K562 (cell line): ENCODE measurements around the gene FAM83D. TPM values are rescaled to one million over a fixed set of nuclear protein-coding genes. Genes with fewer than 3 reads are reported as not detected.

ENCODE experiments used
- ERF ChIP-seq: fragments of 450-650 bp; formaldehyde crosslinking; IDR thresholded peaks from 2 replicates; pipeline ENCODE4 v1.4.0; 2020; ENCODE audit warnings: mild to moderate bottlenecking, mixed read lengths
- PRMT5 ChIP-seq: sonication (generic); formaldehyde crosslinking; IDR thresholded peaks from 2 replicates; pipeline ENCODE4 v1.5.0; 2020; ENCODE audit warnings: missing genetic modification reagents
- polyA plus RNA-seq, 8 experiments: library from polyadenylated mRNA; depleted of rRNA in 4 of 8; stranded (reverse) in 5 of 8; unstranded in 3 of 8; fragments of >200 nt; fragmentation: Nextera tagmentation in 2 of 8; fragmentation: Illumina TruSeq in 1 of 8; extraction: Ambion mirVana in 2 of 8; extraction: Trizol in 1 of 8; gene quantifications; 2 replicates each; pipeline versions ENCODE4 v1.2.1 to v1.2.3, GENCODE V29; 2011 to 2014; ENCODE audit warnings: inconsistent platforms in 1 of 8, missing spikeins in 1 of 8
- total RNA-seq, 7 experiments: library from RNA; depleted of rRNA in 6 of 7; stranded (reverse); fragments of >200 nt in 6 of 7; fragmentation: Illumina TruSeq in 2 of 7; extraction: Trizol in 2 of 7; gene quantifications; 2 replicates each; pipeline versions ENCODE4 v1.2.1 to v1.2.3, GENCODE V29; 2011 to 2021; ENCODE audit warnings: low replicate concordance in 1 of 7
- TF ChIP-seq, protein P1 (sequence below): fragments of 450-650 bp; IDR thresholded peaks from 2 replicates; pipeline ENCODE4 v1.6.1; 2016; ENCODE audit warnings: mild to moderate bottlenecking, moderate library complexity
- TF ChIP-seq, protein P2 (sequence below), 2 experiments: fragments of 450-650 bp in 1 of 2; IDR thresholded peaks; 2 replicates each; pipeline ENCODE4 v1.6.1; 2011 to 2017; ENCODE audit warnings: low read depth in 2 of 2, antibody characterized with exemption in 1 of 2, borderline replicate concordance in 1 of 2, low read length in 1 of 2, mild to moderate bottlenecking in 1 of 2, mixed read lengths in 1 of 2; ENCODE audit not compliant: control insufficient read depth in 1 of 2

FAM83D gene
- total and polyA plus RNA-seq, 9 of the 15 experiments (the other 6 are each of a cell fraction or from before 2014, with no cell fraction given): 8.2 to 66.1 (median 43.5) TPM

- TF ChIP-seq, protein P1, sequence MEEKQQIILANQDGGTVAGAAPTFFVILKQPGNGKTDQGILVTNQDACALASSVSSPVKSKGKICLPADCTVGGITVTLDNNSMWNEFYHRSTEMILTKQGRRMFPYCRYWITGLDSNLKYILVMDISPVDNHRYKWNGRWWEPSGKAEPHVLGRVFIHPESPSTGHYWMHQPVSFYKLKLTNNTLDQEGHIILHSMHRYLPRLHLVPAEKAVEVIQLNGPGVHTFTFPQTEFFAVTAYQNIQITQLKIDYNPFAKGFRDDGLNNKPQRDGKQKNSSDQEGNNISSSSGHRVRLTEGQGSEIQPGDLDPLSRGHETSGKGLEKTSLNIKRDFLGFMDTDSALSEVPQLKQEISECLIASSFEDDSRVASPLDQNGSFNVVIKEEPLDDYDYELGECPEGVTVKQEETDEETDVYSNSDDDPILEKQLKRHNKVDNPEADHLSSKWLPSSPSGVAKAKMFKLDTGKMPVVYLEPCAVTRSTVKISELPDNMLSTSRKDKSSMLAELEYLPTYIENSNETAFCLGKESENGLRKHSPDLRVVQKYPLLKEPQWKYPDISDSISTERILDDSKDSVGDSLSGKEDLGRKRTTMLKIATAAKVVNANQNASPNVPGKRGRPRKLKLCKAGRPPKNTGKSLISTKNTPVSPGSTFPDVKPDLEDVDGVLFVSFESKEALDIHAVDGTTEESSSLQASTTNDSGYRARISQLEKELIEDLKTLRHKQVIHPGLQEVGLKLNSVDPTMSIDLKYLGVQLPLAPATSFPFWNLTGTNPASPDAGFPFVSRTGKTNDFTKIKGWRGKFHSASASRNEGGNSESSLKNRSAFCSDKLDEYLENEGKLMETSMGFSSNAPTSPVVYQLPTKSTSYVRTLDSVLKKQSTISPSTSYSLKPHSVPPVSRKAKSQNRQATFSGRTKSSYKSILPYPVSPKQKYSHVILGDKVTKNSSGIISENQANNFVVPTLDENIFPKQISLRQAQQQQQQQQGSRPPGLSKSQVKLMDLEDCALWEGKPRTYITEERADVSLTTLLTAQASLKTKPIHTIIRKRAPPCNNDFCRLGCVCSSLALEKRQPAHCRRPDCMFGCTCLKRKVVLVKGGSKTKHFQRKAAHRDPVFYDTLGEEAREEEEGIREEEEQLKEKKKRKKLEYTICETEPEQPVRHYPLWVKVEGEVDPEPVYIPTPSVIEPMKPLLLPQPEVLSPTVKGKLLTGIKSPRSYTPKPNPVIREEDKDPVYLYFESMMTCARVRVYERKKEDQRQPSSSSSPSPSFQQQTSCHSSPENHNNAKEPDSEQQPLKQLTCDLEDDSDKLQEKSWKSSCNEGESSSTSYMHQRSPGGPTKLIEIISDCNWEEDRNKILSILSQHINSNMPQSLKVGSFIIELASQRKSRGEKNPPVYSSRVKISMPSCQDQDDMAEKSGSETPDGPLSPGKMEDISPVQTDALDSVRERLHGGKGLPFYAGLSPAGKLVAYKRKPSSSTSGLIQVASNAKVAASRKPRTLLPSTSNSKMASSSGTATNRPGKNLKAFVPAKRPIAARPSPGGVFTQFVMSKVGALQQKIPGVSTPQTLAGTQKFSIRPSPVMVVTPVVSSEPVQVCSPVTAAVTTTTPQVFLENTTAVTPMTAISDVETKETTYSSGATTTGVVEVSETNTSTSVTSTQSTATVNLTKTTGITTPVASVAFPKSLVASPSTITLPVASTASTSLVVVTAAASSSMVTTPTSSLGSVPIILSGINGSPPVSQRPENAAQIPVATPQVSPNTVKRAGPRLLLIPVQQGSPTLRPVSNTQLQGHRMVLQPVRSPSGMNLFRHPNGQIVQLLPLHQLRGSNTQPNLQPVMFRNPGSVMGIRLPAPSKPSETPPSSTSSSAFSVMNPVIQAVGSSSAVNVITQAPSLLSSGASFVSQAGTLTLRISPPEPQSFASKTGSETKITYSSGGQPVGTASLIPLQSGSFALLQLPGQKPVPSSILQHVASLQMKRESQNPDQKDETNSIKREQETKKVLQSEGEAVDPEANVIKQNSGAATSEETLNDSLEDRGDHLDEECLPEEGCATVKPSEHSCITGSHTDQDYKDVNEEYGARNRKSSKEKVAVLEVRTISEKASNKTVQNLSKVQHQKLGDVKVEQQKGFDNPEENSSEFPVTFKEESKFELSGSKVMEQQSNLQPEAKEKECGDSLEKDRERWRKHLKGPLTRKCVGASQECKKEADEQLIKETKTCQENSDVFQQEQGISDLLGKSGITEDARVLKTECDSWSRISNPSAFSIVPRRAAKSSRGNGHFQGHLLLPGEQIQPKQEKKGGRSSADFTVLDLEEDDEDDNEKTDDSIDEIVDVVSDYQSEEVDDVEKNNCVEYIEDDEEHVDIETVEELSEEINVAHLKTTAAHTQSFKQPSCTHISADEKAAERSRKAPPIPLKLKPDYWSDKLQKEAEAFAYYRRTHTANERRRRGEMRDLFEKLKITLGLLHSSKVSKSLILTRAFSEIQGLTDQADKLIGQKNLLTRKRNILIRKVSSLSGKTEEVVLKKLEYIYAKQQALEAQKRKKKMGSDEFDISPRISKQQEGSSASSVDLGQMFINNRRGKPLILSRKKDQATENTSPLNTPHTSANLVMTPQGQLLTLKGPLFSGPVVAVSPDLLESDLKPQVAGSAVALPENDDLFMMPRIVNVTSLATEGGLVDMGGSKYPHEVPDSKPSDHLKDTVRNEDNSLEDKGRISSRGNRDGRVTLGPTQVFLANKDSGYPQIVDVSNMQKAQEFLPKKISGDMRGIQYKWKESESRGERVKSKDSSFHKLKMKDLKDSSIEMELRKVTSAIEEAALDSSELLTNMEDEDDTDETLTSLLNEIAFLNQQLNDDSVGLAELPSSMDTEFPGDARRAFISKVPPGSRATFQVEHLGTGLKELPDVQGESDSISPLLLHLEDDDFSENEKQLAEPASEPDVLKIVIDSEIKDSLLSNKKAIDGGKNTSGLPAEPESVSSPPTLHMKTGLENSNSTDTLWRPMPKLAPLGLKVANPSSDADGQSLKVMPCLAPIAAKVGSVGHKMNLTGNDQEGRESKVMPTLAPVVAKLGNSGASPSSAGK: no peak
- TF ChIP-seq, protein P2, sequence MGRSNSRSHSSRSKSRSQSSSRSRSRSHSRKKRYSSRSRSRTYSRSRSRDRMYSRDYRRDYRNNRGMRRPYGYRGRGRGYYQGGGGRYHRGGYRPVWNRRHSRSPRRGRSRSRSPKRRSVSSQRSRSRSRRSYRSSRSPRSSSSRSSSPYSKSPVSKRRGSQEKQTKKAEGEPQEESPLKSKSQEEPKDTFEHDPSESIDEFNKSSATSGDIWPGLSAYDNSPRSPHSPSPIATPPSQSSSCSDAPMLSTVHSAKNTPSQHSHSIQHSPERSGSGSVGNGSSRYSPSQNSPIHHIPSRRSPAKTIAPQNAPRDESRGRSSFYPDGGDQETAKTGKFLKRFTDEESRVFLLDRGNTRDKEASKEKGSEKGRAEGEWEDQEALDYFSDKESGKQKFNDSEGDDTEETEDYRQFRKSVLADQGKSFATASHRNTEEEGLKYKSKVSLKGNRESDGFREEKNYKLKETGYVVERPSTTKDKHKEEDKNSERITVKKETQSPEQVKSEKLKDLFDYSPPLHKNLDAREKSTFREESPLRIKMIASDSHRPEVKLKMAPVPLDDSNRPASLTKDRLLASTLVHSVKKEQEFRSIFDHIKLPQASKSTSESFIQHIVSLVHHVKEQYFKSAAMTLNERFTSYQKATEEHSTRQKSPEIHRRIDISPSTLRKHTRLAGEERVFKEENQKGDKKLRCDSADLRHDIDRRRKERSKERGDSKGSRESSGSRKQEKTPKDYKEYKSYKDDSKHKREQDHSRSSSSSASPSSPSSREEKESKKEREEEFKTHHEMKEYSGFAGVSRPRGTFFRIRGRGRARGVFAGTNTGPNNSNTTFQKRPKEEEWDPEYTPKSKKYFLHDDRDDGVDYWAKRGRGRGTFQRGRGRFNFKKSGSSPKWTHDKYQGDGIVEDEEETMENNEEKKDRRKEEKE (IDR thresholded peaks at IDR 0.05; ENCODE audit: borderline replicate concordance in 1 of 2, control insufficient read depth in 1 of 2, low read depth in 2 of 2, low read length in 1 of 2): no peak
- TF ChIP-seq ERF (CRISPR knock-in tag): no peak
- no peak for TF ChIP-seq PRMT5 (CRISPR knock-in tag)
Measured at GRCh38 chr20:38979434-38979833, 53.2 kb downstream of the FAM83D start (continued).
